Measurements from ENCODE around the gene PMPCA. TPM values are rescaled to one million over a fixed set of nuclear protein-coding genes. Genes with fewer than 3 reads are reported as not detected.

Gene PMPCA
- total RNA-seq, 2 experiments from 2014 or later, result 53.3 to 76.1 TPM

DNA sequence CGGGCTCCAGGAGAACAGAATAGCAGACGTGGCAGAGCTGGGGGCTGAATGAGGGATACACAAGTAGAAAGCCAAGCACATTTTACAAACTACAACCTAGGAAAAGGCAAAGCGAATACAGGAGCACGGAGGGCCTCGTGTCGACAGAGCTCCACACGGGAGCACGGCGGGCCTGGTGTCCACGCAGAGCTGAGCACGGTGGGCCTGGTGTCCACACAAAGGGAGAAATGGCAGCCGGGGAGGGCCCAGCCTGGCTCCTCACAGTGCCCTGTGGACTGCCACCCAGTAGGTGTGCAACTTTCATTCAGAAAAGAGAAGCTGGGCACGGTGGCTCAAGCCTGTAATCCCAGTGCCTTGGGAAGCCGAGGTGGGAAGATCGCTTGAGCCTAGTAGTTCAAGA, 32.6 kb downstream of the PMPCA start:
- POLR2A ChIA-PET, result interaction anchor here (0.5 kb wide), 1 partner anchor 155 kb away, joined by 5 read pairs; no protein-coding TSS in a partner anchor
- TF ChIP-seq EZH2phosphoT487 (IDR thresholded peaks at IDR 0.05; ENCODE audit: borderline replicate concordance, low read depth, low read length), result no peak
- TF ChIP-seq, protein P1, sequence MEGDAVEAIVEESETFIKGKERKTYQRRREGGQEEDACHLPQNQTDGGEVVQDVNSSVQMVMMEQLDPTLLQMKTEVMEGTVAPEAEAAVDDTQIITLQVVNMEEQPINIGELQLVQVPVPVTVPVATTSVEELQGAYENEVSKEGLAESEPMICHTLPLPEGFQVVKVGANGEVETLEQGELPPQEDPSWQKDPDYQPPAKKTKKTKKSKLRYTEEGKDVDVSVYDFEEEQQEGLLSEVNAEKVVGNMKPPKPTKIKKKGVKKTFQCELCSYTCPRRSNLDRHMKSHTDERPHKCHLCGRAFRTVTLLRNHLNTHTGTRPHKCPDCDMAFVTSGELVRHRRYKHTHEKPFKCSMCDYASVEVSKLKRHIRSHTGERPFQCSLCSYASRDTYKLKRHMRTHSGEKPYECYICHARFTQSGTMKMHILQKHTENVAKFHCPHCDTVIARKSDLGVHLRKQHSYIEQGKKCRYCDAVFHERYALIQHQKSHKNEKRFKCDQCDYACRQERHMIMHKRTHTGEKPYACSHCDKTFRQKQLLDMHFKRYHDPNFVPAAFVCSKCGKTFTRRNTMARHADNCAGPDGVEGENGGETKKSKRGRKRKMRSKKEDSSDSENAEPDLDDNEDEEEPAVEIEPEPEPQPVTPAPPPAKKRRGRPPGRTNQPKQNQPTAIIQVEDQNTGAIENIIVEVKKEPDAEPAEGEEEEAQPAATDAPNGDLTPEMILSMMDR (conservative IDR thresholded peaks at IDR 0.05; ENCODE audit: low read length), result no peak
- CTCF ChIA-PET (ENCODE audit: unreplicated experiment), result no interaction called here
- DNase-seq (ENCODE audit: low spot score), result no peak
- Histone ChIP-seq H3K4me2 (ENCODE audit: low read length) (no peak overlapping the region), H3K4me1 (ENCODE audit: insufficient read depth, low read length, poor library complexity, severe bottlenecking) (peaks cover 7% of the 10 kb centered on the region), H3K4me3 (ENCODE audit: low read depth, low read length, poor library complexity, severe bottlenecking) (no peak overlapping the region), H3K27ac (ENCODE audit: low read depth, low read length, poor library complexity, severe bottlenecking) (no peak overlapping the region), H3K36me3 (ENCODE audit: insufficient read depth, low read length) (peaks cover 74% of the 10 kb centered on the region), H3K9me2 (ENCODE audit: insufficient read depth, low read length) (no peaks in the 10 kb centered on the region), H3K9me3 (ENCODE audit: low read length) (no peaks in the 10 kb centered on the region), H4K20me1 (ENCODE audit: insufficient read depth, low read length) (no peaks in the 10 kb centered on the region; the same call in 1 of the 2 replicates), H3K79me2 (ENCODE audit: insufficient read depth, low read depth, low read length) (peaks cover 9% of the 10 kb centered on the region; the same call in 1 of the 2 replicates), H2AFZ (ENCODE audit: low read length) (no peak overlapping the region)
- intact Hi-C loops (cut with micrococcal nuclease; ENCODE audit: unreplicated experiment), result no loop called here
- no TSS peak for BruUV-seq (replicated peaks)

DNA sequence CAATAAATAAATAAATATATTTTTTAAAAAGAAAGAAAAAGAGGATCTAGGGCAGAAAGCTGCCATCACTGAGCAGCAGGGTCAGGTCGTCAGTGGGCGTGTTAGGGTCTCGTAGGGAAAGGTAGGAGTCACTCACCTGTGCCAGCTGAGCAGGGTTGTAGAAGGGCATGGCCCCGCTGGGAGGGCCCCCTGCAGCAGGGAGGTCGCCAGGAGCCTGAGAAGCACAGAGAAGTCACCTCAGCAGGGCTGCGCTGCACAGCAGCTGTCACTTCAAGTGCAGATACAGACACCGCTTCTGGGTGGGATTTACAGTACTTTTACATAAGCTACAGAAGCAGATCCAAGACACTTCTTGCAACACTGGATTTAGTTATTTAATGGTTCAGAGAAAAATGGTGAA, 33.2 kb downstream of the PMPCA start:
- intact Hi-C loops (cut with micrococcal nuclease; ENCODE audit: unreplicated experiment), result no loop called here
- Histone ChIP-seq H4K20me1 (ENCODE audit: insufficient read depth, low read length) (no peaks in the 10 kb centered on the region; the same call in 1 of the 2 replicates), H3K79me2 (ENCODE audit: insufficient read depth, low read depth, low read length) (peaks cover 3% of the 10 kb centered on the region; the same call in 1 of the 2 replicates), H3K4me1 (ENCODE audit: insufficient read depth, low read length, poor library complexity, severe bottlenecking) (peaks cover 5% of the 10 kb centered on the region), H3K9me2 (ENCODE audit: insufficient read depth, low read length) (no peaks in the 10 kb centered on the region), H3K4me2 (ENCODE audit: low read length) (no peak overlapping the region), H3K36me3 (ENCODE audit: insufficient read depth, low read length) (peaks cover 77% of the 10 kb centered on the region), H2AFZ (ENCODE audit: low read length) (no peak overlapping the region), H3K9me3 (ENCODE audit: low read length) (no peaks in the 10 kb centered on the region), H3K27ac (ENCODE audit: low read depth, low read length, poor library complexity, severe bottlenecking) (no peak overlapping the region), H3K4me3 (ENCODE audit: low read depth, low read length, poor library complexity, severe bottlenecking) (no peak overlapping the region)
- TF ChIP-seq, protein P1 (conservative IDR thresholded peaks at IDR 0.05; ENCODE audit: low read length), result no peak
- no peak for TF ChIP-seq EZH2phosphoT487 (IDR thresholded peaks at IDR 0.05; ENCODE audit: borderline replicate concordance, low read depth, low read length)
- ChIA-PET POLR2A (interaction anchor here (0.5 kb wide), 1 partner anchor 154 kb away, joined by 5 read pairs; no protein-coding TSS in a partner anchor), CTCF (ENCODE audit: unreplicated experiment) (no interaction called here)
- DNase-seq (ENCODE audit: low spot score), result no peak
- no TSS peak for BruUV-seq (replicated peaks)

DNA sequence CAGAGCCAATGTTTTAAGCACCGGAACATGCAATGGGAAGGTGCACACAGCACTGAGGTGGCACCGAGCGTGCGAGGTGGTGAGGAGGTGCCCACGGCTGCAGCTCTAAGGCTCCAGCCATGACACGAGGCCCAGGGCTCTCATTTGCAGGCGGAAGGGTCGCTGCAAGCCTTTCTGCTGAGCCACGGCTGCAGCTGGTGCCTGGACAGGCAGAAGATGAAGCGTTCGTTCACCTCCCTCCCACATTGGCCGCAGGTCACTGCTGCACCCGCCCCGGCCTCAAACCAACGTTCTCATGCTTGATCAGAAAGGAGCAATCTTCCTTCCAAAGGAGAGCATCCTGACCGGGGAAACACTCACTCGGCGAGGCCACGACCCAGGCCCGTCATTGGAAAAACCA, 33.6 kb downstream of the PMPCA start:
- BruUV-seq (replicated peaks), result no TSS peak
- no peak for TF ChIP-seq EZH2phosphoT487 (IDR thresholded peaks at IDR 0.05; ENCODE audit: borderline replicate concordance, low read depth, low read length)
- TF ChIP-seq, protein P1 (conservative IDR thresholded peaks at IDR 0.05; ENCODE audit: low read length), result no peak
- peaks cover 5% of the 10 kb centered on the region for H3K4me1 ChIP-seq (ENCODE audit: insufficient read depth, low read length, poor library complexity, severe bottlenecking)
- no peak for DNase-seq (ENCODE audit: low spot score)
- ChIA-PET CTCF (ENCODE audit: unreplicated experiment) (no interaction called here), POLR2A (no interaction called here)
- H2AFZ ChIP-seq (ENCODE audit: low read length), result no peak overlapping the region
- H3K9me3 ChIP-seq (ENCODE audit: low read length), result no peaks in the 10 kb centered on the region
- intact Hi-C loops (cut with micrococcal nuclease; ENCODE audit: unreplicated experiment), result no loop called here
- H3K9me2 ChIP-seq (ENCODE audit: insufficient read depth, low read length), result no peaks in the 10 kb centered on the region
- H3K27ac ChIP-seq (ENCODE audit: low read depth, low read length, poor library complexity, severe bottlenecking), result no peak overlapping the region
- no peak overlapping the region for H3K4me3 ChIP-seq (ENCODE audit: low read depth, low read length, poor library complexity, severe bottlenecking)
- no peaks in the 10 kb centered on the region; the same call in 1 of the 2 replicates for H4K20me1 ChIP-seq (ENCODE audit: insufficient read depth, low read length)
- peaks cover 81% of the 10 kb centered on the region for H3K36me3 ChIP-seq (ENCODE audit: insufficient read depth, low read length)
- no peaks in the 10 kb centered on the region for H3K79me2 ChIP-seq (ENCODE audit: insufficient read depth, low read depth, low read length)
- H3K4me2 ChIP-seq (ENCODE audit: low read length), result no peak overlapping the region
